Measurements from ENCODE around the gene UBAP1L.

Gene UBAP1L

DNA sequence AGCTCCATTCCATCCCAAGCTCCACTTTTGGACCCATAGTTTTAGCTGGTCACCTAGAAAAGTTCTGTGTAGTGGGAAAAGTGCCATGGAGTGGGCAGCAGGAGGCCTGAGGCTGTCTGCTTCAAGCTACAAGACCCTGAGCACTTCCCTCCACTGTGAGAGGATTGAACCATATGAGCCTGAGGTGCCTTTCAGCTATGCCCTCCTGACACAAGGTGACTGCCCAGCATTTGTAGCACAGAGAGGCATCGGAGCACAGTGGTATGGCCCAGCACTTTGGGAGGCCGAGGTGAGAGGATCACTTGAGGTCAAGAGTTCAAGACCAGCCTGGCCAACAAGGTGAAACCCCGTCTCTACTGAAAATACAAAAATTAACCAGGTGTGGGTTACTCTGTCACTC, 42.4 kb downstream of the UBAP1L start:
- no peak for TF ChIP-seq CTCF (IDR thresholded peaks at IDR 0.05; ENCODE audit: insufficient read depth, missing control alignments)
- no peak for FAIRE-seq
- DNase-seq (ENCODE audit: insufficient read length, low spot score): no peak

- FAIRE-seq (no peak), DNase-seq (ENCODE audit: insufficient read length, low spot score) (no peak)
- no peak for TF ChIP-seq CTCF (IDR thresholded peaks at IDR 0.05; ENCODE audit: insufficient read depth, missing control alignments)
Measured at GRCh38 chr15:65072027-65072426, 43.0 kb downstream of the UBAP1L start.

DNA sequence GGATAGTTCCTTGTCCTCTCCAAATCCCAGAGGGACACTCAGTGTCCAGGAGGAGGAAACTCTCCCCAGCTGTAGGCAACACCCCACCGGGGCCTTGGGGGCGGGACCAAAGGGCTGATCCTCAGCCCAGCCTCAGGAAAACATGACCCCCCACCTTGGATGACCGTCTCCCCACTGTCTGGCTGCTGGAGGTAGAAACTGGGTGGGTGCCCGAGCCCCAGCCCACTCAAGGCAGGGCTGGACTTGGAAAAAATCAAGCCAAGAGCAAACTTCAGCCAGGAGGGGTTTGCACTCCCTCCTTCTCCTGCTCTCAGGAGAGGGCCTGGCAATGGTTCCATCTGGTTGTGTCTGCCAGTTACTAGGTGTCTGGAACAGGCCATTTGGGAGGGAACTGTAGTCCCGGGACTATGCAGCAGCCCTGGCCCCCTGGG, 43.6 kb downstream of the UBAP1L start:
- FAIRE-seq: no peak
- no peak for DNase-seq (ENCODE audit: insufficient read length, low spot score)
- TF ChIP-seq CTCF (IDR thresholded peaks at IDR 0.05; ENCODE audit: insufficient read depth, missing control alignments): no peak

DNA sequence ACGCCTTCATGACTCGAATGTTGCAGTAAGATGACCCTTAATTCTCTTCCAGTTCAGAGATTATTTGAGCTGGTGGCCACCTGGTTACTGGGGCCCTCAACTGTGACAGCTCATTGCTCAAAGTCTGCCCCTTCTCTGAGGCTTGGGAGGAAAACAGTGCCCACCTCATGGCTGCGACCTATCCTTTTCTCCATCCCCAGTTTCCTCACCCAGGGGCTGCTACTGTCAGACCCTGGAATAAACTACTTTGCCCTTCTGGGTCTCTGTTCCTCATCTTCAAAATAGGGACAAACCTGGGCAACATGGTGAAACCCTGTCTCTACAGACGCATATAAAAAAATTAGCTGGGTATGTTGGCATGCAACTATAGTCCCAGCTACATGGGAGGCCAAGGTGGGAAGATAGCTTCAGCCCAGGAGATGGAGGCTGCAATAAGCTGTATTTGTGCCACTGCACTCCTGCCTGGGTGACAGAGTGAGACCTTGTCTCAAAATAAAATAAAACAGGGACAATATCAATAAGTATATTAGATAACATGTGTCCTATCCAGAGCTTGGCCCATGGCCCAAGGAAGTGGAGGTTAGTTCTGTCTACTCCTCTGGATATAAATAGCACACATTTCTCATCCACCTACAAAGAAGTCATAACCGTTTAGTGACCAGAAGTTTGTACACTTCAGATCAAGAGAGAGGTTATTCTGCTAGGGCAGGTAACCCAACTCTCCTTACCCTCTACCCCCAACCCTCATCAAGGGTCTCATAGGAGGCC, 45.0 kb downstream of the UBAP1L start:
- no peak for TF ChIP-seq CTCF (IDR thresholded peaks at IDR 0.05; ENCODE audit: insufficient read depth, missing control alignments)
- FAIRE-seq: no peak

DNA sequence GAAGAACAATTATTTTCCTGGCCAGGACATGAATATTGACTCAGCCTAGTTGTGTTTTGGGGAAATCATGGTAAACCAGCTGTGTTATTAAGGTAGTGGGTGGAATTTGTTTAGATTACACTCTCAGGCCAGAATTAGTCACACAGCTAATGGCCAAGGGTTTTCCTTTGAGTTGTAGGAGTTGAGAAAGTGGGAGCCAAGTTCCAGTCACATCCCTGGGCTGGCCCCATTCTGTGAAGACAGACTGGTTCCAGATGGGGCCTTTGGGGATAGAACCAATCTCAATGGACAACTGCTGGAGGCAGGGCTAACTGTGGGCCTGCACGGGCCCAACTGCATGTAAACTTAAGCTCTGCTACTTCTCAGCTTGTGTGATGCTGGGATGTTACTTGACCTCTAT, 45.8 kb downstream of the UBAP1L start:
- DNase-seq (ENCODE audit: insufficient read length, low spot score) (no peak), FAIRE-seq (no peak)
- no peak for TF ChIP-seq CTCF (IDR thresholded peaks at IDR 0.05; ENCODE audit: insufficient read depth, missing control alignments)

More for the DNA sequence above, 45.0 kb downstream of the UBAP1L start:
- no peak for DNase-seq (ENCODE audit: insufficient read length, low spot score)

- FAIRE-seq (no peak), DNase-seq (ENCODE audit: insufficient read length, low spot score) (no peak)
- no peak for TF ChIP-seq CTCF (IDR thresholded peaks at IDR 0.05; ENCODE audit: insufficient read depth, missing control alignments)
Measured at GRCh38 chr15:65068403-65068788, 46.6 kb downstream of the UBAP1L start.

- FAIRE-seq (no peak), DNase-seq (ENCODE audit: insufficient read length, low spot score) (no peak)
- no peak for TF ChIP-seq CTCF (IDR thresholded peaks at IDR 0.05; ENCODE audit: insufficient read depth, missing control alignments)
Measured at GRCh38 chr15:65067645-65068402, 47.2 kb downstream of the UBAP1L start, which contains the start of gene RASL12. Gene RASL12, minus strand, starts transcription at chr15:65067991. Its CDS starts 156 bp downstream, at chr15:65067835.

Measured in D721Med (cell line).